ENCODE measurements around the gene USP2.

GRCh38 chr11:119371067-119371601 lies 10.4 kb downstream of the USP2 start:
- TF ChIP-seq POLR2A (IDR thresholded peaks at IDR 0.05; ENCODE audit: low read depth, low read length) (no peak), POLR2AphosphoS5 (IDR thresholded peaks at IDR 0.05; ENCODE audit: low read depth, low read length) (no peak), TAF1 (IDR thresholded peaks at IDR 0.05; ENCODE audit: low read depth, low read length) (no peak), PAX5 (IDR thresholded peaks at IDR 0.05; ENCODE audit: insufficient read depth, low read length, severe bottlenecking) (no peak), SPI1 (IDR thresholded peaks at IDR 0.05; ENCODE audit: low read depth, low read length) (no peak), POU2F2 (IDR thresholded peaks at IDR 0.05; ENCODE audit: low read depth, low read length) (no peak)

Data from GM12891 (cell line).